HG03066 (cell line): Measurements from ENCODE around the gene RPL10.

Experiments
- ATAC-seq: cut with Tn5 transposase; IDR thresholded peaks from one replicate; pipeline ENCODE4 v1.9.1; 2021; ENCODE audit warnings: low read depth; ENCODE audit not compliant: unreplicated experiment

RPL10 gene

DNA sequence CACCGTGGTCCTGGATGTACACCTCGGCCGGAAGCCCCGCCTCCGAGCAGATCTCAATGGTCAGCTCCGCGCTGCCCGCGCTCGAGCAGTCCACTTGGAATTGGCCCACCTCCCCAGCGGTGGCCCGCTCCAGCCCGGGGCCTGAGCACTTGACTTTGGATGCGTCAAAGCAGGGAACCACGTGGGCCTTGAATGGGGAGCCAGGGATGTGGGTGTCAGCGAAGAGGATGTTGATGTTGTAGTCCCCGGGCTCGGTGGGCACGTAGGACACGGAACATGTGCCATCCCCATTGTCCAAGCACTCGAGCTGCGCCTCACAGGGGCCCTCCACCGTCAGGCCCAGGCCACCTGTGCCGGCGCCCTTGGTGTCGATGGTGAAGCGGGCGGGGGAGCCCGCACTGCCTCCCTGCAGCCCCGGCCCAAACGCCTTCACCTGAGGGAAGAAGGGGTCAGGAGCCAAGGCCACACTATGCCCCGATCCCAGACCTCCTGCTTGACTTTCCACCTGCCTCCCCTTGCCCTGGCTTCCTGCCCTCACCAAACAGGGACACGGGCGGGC, 37.9 kb upstream of the RPL10 start:
- no peak for ATAC-seq

GRCh38 chrX:154362085-154362742, 36.0 kb upstream of the RPL10 start:
- no peak for ATAC-seq

DNA sequence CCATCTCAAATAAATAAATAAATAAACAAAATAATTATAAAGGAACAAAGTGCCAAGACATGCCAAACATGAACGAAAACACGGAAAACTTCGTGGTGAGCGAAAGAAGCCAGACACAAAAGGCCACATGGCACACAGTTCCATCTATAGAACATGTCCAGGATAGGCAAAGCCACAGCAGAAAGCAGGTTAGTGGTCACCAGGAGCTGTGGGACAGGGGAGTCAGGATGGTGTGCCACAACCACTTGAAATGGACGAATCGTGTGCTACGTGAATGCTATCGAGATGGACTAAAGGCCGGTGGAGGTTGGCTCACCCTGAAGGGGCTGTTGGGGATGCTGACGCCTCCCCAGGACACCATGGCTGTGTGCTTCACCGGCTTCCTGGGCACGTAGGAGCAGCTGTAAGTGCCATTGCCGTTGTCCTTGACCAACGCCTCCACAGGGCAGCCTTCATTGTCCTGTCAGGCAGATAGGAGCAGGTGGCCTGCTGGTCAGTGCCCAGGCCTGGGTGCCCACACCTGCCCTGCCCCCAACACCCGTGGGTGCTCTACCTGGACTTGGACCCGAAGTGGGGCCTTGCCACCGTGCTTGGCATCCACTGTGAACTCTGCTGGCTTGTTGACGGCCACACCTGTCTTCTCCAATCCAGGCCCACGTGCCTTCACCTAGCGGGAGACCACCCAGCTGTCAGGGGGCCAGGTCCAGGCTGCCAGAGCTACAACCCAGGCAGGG, 34.3 kb upstream of the RPL10 start:
- no peak for ATAC-seq

DNA sequence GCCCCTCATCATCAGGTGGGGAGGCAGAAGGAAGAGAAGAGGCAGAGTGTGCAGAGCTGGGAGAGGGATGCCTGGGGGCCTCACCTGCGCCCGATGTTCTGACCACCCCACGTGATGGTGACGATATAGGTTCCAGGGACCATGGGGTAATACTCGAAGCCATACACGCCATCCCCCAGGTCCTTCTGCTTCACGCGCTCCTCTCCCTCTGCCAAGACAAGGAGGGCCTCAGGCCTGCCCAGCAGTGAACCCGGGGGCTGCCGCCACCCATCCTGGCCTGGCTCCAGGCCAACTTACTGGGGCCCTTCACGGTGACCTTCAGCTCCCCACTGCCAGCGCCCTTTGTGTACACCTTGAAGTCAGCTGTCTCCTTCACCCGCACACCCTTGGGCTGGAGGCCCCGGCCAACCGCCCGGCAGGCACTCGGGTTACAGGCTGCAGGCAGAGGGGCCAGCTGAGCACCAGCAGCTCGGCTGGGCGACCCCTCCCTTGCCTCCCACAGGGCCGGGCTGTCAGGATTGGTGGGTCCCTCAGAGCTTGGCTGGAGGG, 33.1 kb upstream of the RPL10 start:
- ATAC-seq = no peak

- ATAC-seq = no peak
These were observed 32.0 kb upstream of the RPL10 start for GRCh38 chrX:154365997-154366665.

DNA sequence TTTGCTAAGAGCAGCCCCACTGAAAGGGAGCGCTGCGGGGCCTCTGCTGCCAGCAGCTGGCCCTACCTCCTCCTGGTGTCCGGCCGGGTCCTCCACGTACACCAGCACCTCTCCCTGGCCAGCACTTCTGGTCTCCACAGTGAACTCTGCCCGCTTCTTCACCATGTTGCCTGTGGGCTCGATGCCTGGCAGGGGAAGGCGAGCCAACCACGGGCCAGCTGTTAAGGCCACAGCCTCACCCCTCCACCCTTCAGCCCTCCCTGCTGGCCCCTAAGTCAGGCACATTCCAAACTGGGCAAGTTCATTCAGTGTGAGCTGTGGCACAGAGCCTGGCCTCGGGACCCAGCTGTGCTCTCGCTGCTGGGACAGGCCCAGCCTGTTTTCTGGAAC, 31.5 kb upstream of the RPL10 start:
- ATAC-seq = no peak

DNA sequence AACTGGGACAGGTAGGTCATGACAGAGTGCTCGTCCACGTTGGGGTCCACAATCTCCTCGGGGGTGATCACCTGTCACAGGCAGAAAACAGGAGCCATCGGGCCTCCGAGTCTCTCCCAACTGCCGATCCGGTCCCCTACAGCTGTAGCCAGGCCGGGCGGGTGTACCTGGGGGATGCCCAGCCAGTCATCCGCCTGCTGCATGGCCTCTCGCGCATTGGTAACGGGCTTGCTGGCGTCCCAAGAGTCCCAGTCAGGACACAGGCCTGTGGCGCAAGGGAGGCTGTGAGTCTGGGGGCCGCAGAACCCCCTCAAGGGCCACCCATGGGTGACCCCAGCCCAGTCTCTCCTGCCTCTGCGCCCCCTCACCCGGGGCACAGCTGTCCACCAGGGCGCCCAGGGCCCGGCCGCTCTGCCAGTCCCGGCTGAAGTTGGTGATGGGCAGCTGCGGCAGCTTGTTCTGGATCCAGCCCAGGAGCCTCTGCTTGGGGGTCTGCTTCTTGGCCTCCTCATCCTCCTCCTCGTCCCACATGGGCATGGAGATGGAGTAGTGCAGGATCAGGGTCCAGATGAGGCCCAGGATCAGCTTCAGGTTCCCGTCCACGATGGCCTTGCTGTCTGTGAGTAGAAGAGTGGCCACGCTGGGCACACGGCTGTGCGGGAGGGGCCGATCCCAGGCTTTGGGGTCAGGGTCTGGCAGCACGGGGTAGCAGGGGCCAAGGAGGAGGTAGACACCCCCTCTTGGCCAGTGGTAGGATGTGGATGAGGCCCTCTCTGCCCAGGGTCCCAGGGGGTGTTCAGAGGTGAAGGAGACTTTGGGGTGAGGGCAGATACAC, 30.5 kb upstream of the RPL10 start:
- ATAC-seq = no peak

GRCh38 chrX:154368630-154369448, 29.3 kb upstream of the RPL10 start:
- ATAC-seq = no peak

DNA sequence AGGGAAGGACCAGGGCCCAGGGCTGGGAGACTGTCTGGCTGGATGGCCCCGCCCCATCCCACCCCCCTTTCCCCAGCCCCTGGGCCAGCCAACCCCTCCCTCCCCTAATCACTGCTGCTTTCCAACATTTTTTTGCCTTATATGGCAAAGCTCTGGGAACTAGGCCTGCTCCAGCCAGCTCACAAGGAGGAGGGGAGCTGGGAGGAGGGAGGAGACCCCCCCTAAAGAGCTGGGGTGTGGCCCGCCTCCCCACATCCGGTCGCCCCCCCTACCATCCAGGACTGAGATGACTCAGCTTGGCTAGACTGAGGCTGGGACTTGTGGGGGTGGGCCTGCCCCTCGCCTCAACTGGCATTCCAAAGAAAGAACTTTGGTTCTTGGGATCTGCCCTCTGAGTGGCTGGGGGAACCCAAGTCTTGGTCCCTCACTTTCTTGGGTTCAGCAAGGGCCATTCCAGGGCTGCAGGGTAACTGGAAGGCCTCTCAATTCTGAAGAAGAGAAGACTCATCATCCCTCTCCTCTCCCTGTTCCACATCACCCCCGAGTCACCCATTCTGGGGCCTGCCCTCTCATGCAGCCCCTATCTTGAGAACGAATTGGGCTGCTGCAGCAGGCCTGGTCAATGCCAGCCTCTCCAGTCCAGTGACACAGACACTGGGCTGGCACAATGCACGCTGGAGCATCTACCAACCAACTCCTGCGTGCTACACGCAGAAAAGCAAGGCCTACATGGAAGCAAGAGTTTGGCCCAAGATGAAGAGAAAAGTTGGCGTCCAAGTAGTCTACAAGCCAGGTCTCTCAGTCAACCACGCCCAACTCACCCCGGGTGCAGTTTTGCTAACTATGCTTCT, 28.5 kb upstream of the RPL10 start:
- no peak for ATAC-seq

GRCh38 chrX:154370300-154371016, 27.7 kb upstream of the RPL10 start:
- ATAC-seq = no peak

- ATAC-seq = peak; percentile 53
These were observed 27.0 kb upstream of the RPL10 start for GRCh38 chrX:154371017-154371788.

GRCh38 chrX:154371789-154372300, 26.3 kb upstream of the RPL10 start:
- ATAC-seq = no peak

- ATAC-seq = no peak
These were observed 25.6 kb upstream of the RPL10 start for GRCh38 chrX:154372612-154373022.

DNA sequence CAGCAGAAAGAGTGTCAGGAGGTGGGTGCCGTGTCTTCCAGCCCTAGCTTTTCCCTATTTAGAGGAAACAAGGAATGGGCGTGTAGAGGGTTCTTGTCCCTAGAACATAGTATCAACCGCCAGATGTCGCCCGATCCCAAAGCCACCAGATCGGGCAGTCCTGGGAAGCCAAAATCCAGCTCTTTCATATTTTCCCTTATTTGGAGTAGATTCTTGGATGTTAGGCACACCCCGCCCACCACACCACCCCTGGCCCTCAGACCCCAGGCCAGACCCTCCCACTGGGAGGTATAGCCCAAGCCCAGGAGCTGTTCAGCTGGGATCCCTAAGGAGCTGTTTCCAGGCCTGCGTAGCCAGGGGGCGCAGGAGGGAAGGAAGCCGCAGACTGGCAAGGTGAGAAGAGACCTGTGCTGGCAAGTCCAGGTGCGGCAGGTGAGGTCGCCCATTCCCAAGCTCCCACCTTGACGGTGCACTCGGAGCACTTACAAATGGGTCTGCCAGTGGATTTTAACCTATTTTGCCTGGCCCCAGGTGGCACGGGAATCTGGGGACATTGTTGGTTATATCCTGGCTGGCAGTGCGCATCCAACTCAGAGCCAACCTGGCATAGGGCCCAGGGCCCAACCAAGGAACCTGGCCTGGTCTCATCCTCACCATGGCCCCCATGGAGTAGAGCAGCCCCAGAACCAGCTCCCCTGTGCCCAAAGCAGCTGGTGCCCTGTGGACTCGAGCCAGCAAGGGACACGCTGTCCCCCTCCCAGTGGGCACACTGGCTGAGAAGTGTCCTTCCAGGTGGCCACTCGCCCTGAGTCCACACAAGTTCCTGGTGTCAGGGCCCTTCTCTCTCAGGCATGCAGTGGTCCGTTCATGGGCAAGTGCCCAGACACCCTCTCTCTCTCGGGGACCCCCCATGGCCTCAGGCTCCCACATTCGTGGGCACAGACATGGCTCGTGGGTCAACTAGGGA, 24.6 kb upstream of the RPL10 start:
- ATAC-seq = no peak

- no peak for ATAC-seq
These were observed 23.6 kb upstream of the RPL10 start, which contains the start of gene FLNA for GRCh38 chrX:154374313-154375155. Gene FLNA (minus strand): TSS chrX:154374634. CDS start chrX:154371245, 3,389 bp downstream.
